RPMI7951 (cell line): ENCODE data around the gene DPCD. TPM values are rescaled to one million over a fixed set of nuclear protein-coding genes. Genes with fewer than 3 reads are reported as not detected.

Experiments used
- DNase-seq: peaks from one replicate; pipeline ENCODE4 v3.0.0-alpha.2; 2012; ENCODE audit warnings: low read depth
- total RNA-seq: library from RNA; depleted of rRNA; stranded (reverse); fragments of >200 nt; shearing (Covaris generic); gene quantifications from 2 replicates; pipeline ENCODE4 v1.2.3, GENCODE V29; 2014; rRNA removed

DPCD gene
- 65.8 and 69.5 TPM in 2 replicates for total RNA-seq

DNA sequence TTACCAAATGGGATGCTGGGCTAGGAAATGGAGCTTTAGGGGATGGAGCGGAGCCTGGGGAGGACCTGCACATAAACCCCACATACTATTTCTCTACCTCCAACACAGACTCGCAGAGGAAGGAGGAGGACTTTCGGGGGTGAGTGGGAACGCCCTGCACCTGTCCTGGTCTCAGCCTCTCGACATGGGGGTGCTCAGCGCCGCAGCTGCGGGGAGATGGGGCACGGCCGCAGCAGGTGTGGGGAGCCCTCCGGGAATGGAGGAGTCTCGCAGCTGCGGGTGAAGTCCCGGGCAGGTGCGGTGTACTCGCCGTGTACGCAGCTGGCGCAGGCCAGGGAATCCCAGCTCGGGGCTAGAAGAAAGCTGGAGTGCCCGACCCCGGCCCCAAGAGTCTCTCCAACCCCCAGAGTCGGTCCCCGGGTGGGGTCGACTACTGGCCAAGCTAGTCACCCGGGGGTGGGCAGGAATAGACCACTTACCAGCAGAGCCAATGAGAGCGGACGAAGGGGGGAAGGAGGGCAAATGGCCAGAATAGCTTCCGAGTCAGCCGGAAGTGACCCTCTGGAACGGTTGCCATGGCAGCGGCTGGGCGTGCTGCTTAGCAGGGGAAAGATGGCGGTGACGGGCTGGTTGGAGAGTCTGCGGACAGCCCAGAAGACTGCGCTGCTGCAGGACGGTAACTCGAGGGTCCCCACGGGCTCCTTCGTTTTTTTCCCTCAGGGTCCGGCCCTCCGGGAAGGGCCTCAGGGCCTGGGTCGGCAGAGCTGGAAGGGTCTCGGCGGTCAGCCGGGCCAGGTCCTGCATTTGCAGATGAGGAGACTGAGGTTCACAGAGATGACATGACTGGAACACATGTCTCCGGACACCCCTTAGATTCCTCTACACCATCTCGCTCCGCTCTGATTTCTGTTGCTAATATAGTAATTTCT is at the start of gene DPCD, which contains the start of gene POLL:
TSS of gene DPCD (plus strand) at position 597 of the 929 bp plus-strand sequence. CDS start at position 613, 16 bp downstream.
TSS of gene POLL (minus strand) at position 533 of the 929 bp plus-strand sequence. CDS start 897 bp downstream, outside the sequence.
- DNase-seq, result peak; percentile 91

DNA sequence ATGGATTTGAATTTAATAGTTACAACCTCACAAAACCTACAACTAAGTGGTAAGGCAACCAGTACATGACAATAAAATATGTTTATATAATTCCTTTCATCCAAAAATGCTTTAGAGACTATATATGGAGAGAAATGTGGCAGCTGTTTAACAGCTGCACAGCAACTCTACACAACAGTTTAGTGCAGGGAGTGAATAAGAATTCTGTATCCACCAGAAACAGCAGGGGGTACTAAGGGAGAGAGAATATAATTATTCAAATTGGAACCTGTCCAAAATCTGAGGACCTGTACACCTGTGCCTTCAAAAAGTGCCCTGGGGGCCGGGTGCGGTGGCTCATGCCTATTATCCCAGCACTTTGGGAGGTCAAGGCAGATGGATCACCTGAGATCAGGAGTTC is 49.7 kb upstream of the DPCD start:
- DNase-seq, result no peak

DNA sequence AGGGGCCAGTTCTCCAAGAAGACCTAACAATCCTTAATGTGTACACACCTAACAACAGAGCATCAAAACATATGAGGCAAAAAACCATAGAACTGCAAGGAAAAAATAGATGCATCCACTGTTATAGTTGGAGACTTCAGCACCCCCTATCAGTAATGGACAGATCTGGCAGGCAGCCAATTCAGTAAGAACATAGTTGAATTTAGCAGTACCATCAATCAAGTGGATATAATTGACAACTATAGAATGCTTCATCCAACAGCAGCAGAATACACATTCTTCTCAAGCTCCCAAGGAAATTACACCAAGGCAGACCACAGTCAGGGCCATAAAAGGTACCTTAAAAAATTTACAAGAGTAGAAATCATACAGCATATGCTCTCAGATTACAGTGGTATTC is 42.2 kb upstream of the DPCD start:
- no peak for DNase-seq

DNA sequence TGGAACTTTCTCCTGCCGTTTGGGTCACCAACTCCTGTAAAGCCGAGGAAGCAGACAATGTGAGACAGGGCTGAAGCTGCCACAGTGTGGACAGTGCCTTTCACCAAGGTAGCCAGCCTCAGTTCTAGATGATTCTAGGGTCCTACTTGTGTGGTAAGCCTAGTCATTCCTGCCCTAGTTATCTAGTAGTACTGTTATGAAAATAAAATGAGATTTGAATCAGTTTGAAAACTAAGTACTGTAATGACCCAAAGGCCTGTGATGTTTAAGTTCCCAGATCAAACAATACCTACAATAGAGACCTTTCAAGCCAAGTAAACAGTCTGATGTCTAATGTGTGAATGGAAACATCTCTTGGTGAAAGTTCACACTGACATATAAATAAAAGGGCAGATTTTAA is 37.2 kb upstream of the DPCD start:
- DNase-seq, result no peak

DNA sequence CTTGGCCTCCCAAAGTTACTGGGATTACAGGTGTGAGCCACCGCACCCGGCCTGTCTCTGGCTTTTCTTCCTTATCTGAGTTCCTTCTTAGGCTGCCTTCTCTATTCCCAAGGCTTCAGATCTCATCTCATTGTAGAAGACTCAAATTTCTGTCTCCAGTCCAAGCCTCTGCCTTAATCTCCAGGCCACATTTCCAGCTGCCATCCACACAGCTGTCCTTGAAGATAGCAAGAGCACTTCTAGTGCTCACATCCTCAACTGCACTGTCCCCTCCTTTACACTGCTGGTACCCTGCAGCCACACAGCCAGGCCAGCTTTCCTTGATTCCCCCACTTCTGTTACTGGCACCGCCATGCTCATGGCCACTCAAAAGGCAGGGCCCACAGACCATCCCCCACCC is 35.7 kb upstream of the DPCD start:
- DNase-seq, result no peak

DNA sequence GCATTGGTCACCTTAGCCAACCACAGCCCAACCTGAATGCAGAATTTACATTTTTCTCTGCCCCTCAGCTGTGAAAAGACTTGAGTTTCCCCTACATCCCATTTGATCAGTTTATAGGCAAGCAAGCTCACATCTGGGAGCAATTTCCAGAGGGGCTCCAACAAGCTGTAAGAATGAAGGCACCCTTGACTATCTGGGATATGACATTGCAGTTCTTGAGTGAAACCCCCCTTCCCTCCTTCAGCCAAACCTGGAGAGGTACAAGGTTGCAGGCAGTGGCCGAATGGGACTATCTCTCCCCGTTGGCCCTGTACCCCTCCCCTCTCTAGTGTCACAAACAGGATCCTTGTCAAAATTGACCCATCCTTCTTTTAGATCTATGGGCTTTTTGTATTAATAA is 30.6 kb upstream of the DPCD start:
- no peak for DNase-seq

DNA sequence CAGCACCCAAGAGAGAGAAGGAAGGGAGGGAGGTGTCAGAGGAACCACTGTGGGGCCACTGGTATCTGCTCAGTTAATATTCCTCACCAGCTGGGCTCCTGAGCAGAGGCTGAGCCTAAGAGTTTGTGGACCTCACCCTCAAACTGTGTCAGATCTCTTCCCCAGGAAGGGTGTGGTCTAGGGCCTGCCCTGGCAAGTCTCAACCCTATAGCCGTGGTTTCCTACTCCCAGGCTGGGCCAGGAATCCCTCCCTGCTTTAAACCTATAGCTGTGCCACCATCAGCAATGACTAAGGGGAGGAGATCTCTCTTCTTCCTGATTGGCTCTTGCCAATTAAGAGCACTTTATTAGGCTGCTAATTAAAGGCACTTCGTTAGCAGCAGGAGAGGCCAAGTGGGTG is 29.9 kb upstream of the DPCD start:
- DNase-seq, result no peak

DNA sequence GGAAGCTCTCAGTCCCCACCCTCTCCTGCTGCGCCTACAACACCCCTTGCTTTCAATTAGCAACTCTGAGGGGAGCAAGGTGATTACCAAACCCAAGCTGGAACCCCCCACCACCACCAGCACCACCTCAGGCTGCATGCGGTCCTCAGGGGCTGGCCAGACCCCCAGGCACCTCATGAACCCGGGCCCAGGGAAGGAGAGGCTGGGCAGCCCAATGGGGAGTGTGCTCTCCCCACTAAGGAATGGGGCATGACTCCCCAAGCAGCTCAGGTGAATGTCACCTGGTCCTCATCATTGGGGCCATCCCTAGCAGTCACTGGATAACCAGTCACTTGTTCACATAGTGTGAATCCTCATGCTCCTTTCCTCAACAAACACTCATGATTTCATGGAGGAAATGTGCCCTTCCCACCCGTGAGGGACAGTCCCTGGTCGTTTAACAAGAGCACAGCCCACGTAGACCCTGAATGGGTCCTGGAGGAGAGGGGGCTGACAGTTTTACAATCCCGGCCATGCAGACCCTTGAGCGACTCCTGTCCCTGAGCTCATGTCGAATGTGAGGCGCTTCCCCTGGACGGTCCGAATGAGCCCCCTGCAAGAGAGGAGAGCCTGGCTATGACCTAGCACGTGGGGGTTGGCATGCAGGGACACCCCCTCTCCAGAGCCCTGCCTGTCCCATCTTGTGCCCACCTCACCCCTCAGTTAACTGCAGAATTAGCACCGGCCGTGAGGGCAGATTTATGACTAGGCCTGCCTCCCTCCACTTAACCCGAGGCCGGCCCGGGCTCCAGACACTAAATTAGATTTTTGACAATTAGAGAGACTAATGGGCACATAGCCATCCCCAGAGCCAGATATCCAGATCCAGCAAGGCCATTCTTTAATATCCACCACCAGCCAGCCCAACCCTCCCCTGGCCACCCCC is 29.2 kb upstream of the DPCD start:
- no peak for DNase-seq

DNA sequence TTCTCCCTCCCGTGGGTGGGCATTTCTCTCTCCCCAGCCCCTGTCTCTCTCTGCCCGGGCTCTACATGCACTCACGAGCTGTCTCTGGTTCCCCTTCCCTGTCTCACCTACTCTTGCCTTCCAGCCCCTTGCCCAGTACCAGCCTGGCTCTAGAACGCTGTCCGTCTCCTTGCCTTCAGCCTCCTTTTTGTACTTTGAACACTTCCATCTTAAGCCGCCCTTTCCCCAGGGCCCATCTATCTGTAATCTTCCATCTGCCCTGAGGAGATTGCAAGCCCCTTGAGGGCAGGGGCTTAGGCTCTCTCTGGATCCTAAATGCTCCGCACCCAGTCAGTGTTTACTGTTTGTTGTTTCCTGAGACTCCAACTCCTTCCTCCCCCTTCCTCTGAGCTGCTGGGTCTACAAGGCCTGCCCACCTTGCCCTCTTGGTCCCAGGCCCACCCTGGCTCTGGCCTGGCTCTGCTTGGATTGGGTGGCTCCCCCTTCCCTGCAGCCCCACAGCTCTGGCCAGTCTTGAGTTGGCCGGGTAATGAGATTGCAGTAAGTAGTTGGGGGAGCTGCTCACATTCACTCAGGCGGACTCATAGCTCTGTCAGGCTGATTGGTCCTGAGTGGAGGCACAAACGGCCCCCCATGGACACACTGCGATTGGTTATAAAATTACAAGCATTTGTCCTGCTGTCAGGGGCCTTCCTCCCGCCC is 28.4 kb upstream of the DPCD start:
- DNase-seq, result no peak

DNA sequence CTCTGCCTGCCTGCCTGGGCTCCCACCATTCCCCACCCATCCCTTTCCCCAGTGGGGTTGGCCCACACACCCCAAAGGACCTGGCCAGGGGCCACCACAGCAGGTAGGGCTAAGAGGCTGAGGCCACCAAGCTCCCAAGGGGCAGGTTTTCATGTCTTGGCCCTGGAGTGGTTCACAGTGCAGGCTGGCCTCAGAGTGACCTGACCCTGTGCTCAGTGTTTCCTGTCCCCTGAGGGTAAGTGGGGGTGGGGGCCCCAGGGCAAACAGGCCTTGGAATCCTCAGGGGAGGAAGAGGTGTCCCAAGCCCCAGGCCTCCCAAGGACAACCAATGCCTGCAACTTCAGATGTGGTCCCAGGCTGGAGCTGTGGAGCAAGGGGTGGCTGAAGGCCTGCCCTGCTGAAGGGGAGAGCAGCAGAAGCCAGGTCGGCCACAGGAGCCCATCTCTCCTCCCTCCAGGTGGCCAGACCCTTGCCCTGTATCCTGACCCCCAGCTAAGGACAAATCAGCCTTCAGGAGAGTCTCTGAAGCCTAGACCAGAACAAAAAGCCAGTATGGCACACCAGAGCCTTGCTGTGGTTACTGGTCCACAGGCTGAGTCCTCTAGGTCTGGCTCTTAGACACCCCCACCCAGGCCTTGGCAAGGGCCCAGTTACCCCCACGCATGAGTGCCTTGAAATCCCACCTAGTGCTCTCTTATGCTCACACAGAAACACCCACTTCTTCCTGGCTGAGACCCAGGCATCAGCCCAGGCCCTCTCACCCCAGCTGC is 27.6 kb upstream of the DPCD start:
- DNase-seq, result no peak

DNA sequence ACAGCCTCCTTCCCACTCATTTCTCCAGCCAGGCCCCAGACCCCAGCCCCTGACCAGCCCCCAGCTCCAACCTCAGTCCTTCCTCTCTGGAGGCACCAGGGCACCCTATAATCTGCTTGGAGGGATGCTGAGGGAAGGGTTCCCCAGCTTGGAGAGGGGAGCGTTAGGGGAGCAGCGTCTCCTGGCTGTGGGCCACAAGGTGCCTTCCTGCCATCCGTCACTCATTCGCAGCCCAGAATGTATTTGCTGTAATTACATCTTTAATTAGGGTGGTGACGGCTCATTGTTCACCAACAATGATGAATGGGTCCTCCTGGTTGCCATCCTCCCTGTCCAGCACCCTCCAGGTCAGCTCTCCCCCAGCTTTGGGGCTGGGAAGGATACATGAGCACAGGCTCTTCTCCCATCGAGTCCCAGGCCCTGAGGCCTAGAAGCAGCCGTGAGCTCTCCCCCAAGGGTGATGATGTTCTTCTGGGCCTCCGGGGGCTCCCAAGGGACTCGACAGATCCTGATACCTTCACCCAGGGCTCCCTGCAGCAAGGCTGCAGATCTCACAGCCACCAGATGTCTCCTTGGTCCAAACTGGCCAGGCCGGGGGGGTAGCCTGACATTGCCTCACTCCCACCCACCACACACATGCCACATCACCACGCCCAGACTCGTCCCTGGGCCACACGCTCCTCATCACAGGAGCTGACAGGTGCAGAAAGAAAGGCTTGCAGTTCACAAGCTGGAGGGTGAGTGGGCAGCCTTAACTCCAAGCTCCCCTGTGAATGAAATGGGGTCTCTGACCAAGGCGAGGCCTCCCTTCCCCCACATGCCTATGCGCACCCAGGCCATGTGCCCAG is 26.8 kb upstream of the DPCD start:
- no peak for DNase-seq

DNA sequence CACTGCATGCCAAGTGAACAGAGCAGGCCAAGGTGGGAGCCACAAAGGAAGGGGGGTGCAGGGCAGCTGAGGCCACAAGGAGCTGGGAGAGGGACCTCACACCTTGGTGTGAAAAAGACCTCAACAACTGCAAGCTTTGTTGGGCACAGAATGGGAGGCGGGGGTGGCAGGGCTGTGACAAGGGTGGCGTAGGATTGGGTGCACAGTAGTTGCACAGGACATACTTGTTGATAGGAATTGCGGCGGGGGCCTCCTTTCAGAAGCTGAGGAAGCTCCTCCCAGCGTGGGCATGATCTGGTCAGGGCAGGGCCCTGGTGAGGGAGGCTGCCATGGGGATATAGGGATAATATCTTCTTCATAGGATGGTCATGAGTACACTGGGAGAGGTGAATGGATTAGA is 25.9 kb upstream of the DPCD start:
- DNase-seq, result no peak

DNA sequence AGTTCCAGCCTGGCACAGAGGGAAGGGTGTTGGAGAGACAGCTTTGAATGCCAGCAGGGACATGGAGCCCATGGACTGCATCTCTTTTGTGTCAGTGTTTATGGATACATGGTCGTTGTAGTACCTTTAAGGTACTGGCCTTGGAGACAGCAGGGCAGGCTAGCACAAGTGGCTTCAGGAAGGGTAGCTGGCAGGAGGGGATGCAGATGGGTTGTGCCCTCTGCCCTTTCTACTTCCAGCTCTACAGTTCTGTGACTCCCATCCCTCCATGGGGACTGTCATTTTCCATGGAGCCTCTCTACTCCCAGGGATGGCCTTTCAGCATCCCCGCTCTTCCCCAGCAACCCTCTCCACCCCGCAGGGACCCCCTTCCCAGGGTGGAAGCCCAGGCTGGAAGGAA is 25.1 kb upstream of the DPCD start:
- no peak for DNase-seq

DNA sequence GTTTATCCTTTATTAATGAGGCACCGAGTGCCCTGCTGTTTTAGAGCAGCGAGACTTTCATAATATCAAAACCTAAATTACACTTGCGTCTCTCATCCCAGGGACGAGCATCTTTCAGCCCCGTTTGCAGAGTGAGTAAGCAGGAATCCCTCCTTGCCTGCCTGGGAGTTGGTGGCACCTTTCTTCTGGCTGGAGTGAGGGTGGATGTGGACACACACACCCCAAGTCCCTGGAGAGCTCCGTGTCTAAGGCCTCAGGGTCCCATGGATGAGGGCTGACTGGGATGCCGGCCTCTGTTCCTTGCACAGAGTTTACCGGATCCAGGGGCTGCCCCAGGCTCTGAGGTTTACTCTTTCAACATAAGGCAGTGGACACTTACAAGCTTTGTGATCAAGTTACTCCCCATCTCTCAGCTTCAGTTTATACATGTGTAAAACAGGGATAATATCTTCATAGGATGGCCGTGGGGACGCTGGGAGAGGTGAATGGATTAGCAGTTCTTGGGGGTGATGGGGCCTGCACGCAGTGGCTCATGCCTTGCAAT is 24.6 kb upstream of the DPCD start:
- DNase-seq, result no peak

DNA sequence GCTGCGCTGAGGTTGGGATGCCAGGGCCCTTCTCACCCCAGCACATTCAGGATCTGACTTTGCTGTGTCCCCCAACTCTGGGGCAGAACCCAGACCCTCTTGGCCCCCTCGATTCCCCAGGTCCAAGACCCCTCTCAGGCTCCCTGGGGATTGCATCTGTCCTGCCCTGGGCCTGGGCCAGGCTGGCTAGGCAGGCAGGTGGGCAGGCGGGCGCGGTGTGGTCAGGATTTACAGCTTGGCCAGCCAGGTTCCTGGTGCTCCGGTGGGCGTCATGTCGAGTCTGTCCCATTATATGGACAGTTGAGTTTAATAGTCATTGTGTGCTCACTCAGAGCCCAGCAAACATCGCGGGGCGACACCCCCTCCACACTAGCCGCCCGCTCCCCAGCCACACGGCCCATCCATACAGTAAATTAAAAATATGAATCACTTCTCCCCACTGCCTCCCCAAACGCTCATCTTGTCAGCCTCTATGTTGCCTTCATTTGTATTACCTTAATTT is 23.6 kb upstream of the DPCD start:
- DNase-seq, result no peak

DNA sequence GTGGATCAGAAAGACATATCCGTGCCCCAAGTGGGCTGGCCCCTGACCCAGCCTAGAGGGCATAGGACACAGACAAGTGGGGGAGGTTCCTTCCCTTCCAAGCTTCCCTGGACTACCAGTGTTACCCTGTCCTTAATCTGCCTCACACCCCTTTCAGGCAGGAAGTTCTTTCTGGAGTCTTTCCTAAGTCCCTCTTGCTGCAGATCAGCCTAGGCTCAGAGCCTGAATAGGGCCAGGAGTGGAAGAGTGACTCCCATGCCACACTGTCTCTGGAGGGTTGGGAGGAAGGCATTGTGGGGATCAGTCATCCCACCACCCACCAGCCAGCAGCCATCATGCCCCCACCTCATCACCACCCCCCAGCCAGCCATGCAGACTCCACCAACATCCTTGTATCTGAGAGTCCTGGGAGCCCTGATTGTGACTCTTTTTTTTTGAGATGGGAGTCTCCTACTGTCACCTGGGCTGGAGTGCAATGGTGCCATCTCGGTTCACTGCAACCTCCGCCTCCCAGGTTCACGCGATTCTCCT is 22.7 kb upstream of the DPCD start:
- no peak for DNase-seq

DNA sequence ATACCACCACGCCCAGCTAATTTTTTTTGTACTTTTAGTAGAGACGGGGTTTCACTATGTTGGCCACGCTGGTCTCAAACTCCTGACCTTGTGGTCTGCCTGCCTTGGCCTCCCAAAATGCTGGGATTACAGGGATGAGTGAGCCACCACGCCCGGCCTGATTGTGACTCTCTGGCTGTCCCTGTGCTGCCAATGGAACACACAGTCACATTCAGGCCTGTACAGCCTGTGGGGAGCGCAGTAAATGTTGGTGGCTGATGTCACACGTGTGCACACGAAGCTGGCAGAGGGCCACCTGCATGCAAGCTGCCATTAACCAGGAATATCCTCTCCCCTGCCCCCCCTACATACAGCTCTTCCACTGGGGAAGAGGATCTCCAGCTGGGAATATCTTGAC is 22.2 kb upstream of the DPCD start:
- DNase-seq, result no peak

DNA sequence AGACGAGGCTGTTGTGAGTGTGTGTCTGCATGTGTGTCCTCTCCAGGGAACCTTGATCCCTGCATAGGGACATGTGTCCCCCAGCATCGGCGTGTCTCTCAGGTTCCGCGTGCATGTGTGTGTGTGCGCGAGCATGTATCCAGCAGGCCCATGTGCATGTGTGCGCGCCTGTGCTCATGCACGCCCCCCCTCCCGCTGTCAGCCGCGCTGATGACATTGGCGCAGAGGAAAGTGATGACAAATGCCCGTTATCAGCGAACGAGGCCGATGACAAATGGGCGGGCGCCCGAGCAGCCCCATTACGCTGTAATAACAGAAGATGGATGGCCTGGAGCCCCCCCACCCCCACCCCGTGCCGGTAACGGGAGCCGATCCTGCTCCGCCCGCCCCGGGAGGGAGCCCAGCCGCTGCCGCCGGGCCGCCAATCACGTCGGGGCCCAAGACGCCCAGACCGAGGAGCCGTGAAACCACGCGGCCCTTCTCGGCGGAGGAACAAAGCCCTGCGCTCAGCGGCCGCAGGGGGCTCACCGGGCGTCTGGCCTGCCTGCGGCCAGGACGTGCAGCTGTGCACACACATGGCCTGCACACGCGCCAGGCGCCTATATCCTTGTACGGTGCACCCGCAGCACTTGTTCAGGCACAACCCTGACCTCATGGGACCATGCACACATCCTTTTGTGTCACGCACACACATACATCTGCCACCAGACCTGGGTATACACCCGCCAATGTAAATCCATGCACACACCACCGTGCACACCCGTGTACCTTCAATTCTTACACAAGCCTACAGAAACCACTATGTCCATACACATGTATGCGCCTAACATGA is 21.6 kb upstream of the DPCD start:
- DNase-seq, result peak; percentile 25
